ENCODE measurements around the gene KCNS3.

- TF ChIP-seq, protein P1, sequence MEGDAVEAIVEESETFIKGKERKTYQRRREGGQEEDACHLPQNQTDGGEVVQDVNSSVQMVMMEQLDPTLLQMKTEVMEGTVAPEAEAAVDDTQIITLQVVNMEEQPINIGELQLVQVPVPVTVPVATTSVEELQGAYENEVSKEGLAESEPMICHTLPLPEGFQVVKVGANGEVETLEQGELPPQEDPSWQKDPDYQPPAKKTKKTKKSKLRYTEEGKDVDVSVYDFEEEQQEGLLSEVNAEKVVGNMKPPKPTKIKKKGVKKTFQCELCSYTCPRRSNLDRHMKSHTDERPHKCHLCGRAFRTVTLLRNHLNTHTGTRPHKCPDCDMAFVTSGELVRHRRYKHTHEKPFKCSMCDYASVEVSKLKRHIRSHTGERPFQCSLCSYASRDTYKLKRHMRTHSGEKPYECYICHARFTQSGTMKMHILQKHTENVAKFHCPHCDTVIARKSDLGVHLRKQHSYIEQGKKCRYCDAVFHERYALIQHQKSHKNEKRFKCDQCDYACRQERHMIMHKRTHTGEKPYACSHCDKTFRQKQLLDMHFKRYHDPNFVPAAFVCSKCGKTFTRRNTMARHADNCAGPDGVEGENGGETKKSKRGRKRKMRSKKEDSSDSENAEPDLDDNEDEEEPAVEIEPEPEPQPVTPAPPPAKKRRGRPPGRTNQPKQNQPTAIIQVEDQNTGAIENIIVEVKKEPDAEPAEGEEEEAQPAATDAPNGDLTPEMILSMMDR (IDR thresholded peaks at IDR 0.05): no peak
- TF ChIP-seq POLR2A (IDR thresholded peaks at IDR 0.05): no peak
These were observed 91.2 kb downstream of the KCNS3 start for GRCh38 chr2:17969661-17970060.

All from adrenal gland (tissue), 5 donors.